Right lobe of liver (tissue), 4 donors: ENCODE data around the gene LAG3.

Source experiments
- CTCF ChIP-seq, 4 donors: fragments of 200-600 bp in 3 of 4; fragments of 450-650 bp in 1 of 4; IDR thresholded peaks; one replicate each; pipeline versions ENCODE4 v1.5.1 to v1.8.0; 2016 to 2022; ENCODE audit warnings: antibody characterized with exemption in 4 of 4, mild to moderate bottlenecking in 2 of 4
- POLR2A ChIP-seq: fragments of 450-650 bp; IDR thresholded peaks from one replicate; pipeline ENCODE4 v1.6.1; 2017; ENCODE audit warnings: antibody characterized with exemption, mild to moderate bottlenecking
- donor health status: DM: no; HTN: no; CAD: no.
- donor health status: DM: no; HTN: no; CAD: no.
- donor health status: DM: no; HTN: yes; CAD: no.

DNA sequence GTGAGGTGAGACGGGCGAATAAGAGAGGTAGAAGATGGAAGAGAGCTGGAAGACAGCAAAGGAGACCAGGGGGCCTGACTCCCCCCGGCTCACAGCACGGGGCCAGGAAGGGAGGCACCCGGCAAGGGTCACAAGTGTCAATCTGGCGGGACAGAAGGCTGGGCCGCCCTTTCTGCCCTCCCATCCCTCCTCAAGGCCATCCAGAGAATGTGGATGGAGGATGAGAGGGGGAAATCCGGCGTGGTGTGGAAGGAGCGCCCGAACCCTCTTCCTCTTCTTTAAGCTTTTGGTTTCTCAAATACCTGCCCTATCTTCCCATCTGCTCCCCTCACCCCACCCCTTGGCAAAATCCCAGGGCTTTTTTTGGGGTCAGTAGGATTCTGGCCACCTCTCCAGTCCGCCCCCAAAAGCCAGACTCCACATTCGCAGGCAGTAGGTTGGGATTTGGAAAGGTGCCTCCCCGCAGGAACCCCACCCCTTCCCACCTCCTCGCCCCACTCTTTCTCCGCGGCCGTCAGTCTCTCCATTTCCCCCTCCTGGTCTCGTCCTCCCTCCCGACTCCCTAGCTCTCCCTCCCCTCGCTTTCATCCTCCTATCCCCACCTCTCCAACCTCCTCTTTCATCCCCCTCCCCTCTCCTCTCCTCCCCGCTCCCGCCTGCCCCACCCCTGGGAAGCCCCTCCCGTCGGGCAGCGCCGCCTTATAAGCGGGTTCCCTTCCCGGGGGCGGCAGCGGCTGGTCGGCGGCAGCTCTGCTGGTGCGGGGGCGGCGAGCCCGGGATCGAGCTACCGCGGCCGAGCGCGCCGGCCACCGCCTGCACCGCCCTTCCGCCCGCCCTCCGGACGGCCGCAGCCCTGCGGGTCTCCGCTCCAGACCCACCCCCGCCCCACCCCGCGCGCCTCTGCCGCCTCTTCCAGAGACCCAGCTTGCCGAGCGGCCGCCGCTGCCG, 6.4 kb upstream of the LAG3 start, which contains the start of gene PTMS:
- TF ChIP-seq POLR2A, result peak; percentile 92
- TF ChIP-seq CTCF (IDR thresholded peaks at IDR 0.05), result no peak
